SK-MEL-5 (cell line): ENCODE measurements around the gene KANSL1. TPM values are rescaled to one million over a fixed set of nuclear protein-coding genes. Genes with fewer than 3 reads are reported as not detected.

Experiments used
- DNase-seq: peaks from one replicate; pipeline ENCODE4 v3.0.0-alpha.2; 2016; ENCODE audit warnings: low read depth, low spot score
- in situ Hi-C: cut with HindIII; loops from 2 replicates; pipeline ENCODE4 v1.10.0; 2016; ENCODE audit warnings: low sequenced_read_pairs, high pct_unique_total_duplicates, low pct_unique_long_range_greater_than_20kb
- total RNA-seq: library from RNA; depleted of rRNA; stranded (reverse); fragments of >200 nt; shearing (Covaris generic); gene quantifications from 2 replicates; pipeline ENCODE4 v1.2.3, GENCODE V29; 2014

Gene KANSL1
- total RNA-seq, 1 experiment from 2014 or later = 34.7 TPM

DNA sequence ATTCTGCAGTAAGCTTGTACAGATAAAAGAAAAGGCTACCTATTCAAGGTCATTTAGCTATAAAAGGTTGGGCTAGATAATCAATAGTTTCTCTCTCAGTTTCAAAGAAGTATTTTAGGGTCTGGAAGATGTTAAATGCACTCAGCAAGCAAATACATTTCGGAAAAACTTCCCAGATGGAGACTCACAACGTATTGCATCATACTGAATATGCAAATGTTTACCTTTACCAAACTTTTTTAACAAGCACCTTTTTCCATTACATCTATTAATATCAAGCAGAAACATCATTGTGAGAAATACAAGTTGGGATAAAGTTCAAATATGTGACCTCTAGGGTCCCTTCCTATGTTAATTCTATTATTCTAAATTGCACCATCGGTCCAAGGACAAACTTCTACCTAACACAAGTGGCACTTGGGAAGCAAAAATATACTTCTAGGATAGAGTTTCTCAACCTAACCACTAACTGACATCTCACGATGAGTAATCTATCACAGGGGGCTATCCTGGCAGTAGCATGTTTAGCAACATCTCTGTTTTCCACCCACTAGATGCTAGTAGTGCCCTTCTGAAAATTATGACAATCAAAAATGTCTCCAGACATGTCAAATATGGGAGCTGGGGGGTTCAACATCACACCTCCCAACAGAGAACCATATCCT lies 14.5 kb downstream of the KANSL1 start:
- in situ Hi-C loops = no loop called here
- no peak for DNase-seq

DNA sequence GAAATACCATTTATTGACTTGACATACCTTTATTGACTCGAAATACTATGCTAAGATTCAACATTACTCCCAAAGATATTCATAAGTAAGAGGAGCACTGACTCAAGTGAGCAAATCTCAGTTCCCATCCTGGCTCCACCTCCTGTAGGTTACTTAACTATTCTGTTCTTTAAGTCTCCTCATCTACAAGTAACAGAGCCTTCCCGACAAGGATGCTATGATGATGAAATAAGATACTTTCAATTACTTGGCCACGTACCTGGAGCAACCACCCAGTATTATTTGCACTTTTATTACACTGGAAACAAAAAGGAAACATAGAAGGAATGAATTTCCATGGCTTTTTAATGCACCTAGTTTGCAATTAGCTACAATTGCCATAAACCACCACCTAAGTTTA lies 16.3 kb downstream of the KANSL1 start:
- in situ Hi-C loops = no loop called here
- DNase-seq = no peak

DNA sequence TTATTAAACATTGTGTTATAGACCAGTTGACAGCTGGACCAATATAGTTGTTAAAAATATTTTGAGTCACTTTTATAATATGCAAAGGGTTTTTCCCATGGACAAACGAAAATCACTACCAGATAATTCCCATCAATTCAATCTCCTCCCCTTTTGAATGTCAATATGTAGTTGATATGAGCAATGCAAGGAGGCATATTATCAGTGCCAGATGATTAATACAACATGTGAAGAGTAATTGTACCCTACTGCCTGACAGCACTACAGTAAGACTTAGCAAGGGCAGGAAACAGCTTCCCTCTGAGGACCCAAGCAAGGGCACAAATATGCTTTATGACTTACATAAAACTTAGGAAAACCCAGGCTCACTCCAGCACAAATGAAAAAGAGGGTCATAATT lies 17.3 kb downstream of the KANSL1 start:
- no peak for DNase-seq
- in situ Hi-C loops = no loop called here

DNA sequence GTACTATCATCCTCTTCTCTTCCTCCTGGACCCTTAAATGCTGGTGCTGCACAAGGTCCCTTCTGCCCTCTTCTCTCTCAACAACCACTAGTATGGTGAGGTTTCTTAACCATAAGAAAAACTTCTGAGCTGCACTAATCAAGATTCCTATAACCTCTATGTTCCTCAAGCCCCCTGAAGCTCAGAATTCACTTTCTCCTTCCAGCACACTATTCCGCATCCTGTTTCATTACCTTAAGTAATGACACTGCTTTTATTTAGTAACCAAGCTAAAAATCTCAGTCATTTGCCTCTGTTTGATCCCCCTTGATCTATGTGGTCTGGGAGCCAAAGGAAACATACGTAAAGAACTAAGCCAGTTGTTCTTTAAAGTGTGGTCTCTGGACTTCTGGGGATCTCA lies 20.1 kb downstream of the KANSL1 start:
- no peak for DNase-seq
- in situ Hi-C loops = no loop called here

DNA sequence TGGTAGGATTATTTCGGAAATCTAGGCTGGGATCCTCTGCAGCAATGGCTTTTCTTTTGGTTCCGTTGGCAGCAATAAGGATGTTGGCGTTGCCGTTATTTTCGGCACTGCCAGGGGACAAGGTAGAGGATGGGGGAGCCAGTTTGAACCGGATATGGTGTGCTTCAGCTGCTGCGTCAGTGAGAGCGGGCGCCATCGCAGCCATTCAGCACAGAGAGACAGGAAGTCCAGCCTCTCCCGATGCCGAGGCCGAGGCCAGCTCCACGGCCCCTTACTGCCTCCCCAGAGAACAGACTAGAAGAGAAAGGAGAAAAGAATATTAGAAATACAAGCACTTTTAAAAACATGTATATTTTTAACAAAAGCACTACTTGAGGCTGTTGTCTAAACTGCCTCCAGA lies 21.3 kb downstream of the KANSL1 start:
- in situ Hi-C loops = no loop called here
- no peak for DNase-seq

DNA sequence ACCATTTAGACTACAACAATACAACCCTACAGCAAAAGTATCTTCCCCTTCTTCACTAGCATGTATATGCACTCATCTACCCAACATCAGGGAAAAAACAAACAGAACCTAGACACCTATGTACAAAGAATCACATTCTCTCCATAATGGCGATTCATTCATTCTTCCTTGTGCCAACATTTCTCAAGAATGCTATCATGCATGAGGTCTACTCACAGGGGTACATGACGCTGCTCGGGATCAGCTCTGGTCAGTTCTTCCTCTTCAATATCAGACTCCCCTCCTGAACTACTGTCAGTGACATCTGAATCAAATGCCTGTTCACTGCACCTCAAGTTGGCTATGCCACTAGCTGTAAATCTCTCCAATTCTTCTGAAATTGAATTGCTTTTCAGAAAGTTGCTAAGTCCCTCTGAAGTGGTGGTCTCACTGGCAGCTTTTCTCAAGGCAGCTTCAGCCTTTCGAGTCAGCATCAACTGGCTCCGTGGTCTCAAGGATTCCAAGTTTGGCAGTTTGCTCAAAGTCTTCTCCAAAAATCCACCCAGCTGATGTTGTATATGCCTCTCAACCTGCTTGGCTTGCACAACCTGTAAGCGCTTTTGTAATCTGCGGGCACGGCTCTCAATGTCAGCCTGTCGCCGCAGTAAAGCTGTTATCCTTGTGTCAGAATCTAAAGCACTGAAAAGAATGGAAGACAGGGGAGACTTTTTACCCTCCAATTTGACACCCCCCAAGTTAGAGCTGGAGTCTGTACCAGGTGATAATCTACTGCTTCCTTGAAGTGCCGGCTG lies 22.4 kb downstream of the KANSL1 start:
- DNase-seq = no peak
- in situ Hi-C loops = no loop called here

DNA sequence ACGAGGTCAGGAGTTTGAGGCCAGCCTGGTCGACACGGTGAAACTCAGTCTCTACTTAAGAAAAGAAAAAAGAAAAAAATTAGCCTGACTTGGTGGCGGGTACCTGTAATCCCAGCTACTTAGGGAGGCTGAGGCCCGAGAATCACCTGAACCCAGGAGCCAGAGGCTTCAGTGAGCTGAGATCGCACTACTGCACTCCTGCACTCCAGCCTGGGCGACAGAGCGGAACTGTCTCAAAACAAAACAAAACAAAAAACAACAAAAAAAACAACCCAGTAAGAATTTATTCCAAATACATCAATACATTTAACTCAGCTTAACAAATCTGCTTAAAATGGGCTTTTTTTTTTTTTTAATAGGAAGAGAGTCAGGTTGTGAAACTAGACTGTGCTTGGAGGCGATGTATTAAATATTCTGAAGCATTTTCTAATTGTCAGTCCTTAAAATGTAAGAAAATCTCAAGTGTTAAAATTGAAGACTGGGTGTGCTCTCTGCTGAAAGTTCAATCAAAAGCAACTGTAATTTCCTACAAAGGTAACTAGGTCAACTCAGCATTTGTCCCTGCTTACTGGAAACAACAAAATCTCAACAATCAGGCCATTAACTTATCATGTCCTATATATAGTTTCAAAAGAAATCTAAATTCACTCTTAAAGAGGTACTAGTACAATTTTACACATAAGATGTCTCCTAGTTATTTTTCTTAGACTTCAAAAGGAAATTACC lies 23.2 kb downstream of the KANSL1 start:
- in situ Hi-C loops = no loop called here
- no peak for DNase-seq

DNA sequence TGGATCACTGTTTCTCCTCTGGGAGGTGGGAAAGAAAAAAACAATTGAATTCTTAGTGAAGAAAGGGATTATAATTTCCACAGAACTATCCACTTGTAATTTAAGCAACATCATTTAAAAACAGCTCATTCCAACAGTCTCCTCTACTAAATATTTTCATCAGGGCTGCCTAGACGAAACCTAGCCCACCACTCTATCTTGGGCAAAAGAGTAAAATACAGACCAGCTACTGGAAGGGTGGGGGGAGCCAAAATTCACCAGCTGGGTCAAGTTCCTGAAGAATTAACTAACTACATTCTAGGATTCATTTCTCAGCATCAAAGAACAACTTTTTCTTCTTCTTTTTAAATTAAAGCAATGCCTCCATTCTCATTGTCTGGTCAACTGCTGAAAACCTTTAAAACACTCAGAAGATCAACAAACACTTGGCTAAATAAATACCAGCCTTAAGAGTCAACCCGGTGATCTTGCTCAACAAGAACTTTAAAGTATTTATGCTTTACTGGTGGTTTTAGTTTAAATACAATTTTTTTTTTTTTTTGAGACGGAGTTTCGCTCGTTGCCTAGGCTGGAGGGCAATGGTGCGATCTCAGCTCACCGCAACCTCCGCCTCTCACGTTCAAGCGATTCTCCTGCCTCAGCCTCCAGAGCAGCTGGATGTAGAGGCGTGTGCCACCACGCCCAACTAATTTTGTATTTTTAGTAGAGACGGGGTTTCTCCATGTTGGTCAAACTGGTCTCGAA lies 25.2 kb downstream of the KANSL1 start:
- no peak for DNase-seq

DNA sequence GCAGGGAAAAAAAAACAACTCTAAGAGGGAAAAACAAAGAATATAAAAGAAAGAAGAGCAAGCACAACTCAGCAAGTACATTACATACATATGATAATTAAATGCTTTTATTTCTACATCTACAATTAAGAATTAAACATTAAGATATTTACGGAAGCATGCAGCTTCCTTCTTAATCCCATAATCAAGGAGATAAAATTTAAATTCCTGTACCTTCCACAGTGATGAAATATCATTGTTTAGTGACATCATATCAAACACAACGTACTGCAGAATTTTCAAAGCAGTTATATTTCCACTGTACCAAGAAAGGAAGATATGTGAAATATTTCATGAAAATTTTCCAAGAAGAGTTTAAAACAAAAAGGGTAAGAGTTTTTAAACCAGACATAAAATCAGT lies 26.0 kb downstream of the KANSL1 start:
- in situ Hi-C loops = no loop called here
- no peak for DNase-seq

More for the DNA sequence above, 25.2 kb downstream of the KANSL1 start:
- in situ Hi-C loops = no loop called here

DNA sequence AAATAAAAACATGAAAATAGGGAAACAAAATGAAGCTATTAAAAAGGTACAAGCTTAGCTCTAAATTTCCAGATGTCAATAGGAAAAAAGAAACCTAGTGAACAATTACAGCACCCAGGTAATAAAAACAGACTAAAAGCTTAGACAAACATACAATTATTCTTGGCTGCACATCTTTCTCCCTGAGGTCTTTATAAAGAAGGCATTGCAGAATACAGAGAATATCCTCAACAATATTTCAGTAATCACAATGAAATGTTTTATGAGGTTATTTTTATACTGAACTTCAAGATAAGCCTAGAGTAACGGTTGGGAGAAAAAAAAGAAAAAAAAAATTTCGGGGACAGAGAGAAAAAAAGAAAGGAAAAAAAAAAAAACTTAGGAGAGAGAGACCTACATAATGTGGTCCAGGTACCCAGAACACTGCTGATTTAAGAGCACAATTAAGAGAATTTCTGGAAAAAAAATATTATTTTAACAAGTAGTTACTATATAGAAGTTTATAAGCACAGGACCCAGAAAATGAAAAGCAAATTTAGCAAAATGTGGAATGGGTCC lies 26.5 kb downstream of the KANSL1 start:
- DNase-seq = no peak
- in situ Hi-C loops = no loop called here

DNA sequence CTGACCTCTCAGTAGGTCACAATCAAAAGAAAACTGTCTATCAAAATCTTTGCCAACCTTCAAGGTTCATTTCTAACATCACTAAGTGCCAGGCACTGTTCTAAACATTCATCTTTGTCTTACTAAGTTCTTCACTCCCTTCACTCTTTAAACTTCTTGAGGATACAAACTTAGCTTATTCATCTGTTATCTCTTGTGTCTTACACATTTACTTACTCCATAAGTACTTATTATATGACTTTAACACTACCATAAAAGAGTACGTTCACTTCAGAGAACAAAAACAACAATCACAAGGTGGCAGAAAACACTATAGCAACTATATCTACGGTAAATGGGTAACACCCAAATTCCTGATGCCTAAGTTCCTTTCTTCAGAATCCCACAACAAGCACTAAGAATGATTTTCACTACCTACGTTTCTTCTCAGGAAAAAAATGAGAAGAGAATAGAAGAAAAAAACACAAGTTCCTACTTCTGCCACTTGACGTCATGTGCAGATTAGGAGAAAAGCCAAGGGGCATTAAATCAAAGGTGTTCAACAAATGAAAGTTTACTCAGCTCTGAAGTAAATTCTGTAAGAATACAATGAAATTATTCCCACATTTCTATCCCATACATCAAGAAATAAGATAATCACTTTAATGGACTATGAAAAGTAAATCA lies 29.2 kb downstream of the KANSL1 start:
- DNase-seq = no peak
- in situ Hi-C loops = no loop called here

DNA sequence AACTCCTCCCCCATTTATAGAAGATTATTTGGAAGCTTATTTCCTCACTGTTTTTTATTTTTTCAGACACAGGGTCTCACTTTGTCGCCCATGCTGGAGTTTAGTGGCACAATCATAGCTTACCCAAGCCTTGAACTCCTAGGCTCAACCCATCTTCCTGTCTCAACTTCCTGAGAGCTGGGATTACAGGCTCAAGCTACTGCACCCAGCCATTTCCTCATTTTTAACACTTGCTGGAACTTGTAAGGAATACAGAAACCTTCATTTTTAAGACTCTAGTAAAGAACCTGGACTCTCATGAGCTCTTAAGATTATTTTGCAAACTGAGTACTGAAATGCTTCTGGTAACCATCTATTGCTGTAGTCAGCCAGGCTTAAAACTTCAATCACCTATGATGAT lies 29.9 kb downstream of the KANSL1 start:
- DNase-seq = no peak
- in situ Hi-C loops = no loop called here

DNA sequence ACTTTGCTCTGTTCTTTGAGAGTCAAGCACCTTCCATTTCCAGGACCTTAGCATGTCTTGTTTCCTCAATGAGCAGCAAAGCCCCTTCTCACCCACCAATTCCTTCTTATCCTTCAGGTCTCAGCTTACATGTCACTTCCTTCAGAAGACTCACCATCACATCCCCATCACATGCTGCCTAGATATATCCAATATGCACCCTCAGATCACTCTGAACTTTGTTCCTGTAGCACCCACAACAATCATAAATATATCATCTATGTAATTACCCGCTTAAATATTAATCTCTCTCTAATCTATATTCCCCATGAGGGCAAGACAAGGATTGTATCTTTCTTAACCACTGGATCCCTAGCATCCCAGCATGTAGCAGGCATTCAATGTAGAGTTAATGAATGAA lies 30.4 kb downstream of the KANSL1 start:
- DNase-seq = no peak
- in situ Hi-C loops = no loop called here

DNA sequence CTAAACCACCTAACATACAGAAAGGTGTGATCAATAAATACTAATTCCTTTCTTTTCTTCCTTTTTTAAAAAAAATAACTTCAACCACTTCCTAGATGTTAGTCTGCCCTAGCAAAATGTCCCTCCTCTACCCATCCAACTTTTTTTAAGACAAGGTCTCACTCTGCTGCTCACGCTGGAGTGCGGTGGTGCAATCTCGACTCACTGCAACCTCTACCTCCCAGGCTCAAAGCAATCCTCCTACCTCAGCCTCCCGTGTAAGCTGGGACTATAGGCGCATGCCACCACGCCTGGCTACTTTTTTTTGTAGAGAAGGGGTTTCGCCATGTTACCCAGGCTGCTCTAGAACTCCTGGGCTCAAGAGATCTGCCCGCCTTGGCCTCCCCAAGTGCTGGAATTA lies 33.1 kb downstream of the KANSL1 start:
- DNase-seq = no peak
- in situ Hi-C loops = no loop called here

DNA sequence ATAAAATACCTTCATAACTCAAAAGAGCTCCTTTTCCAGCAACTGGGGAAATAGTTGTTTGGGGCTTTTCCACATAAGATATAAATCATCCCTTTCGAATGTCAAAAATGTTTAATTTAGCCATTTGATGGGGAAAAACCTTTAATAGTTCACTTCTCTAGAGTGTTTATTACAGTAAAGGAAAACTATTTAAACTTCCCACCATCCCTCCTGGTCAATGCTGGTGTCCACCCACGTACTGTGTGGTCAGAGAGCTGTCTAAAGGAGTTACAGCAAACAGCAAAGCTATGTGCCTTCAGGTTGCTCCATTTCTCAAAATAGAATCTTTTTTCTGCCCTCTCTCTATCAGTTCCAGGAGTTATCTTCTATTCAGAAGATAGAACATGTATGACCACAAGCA lies 33.5 kb downstream of the KANSL1 start:
- DNase-seq = no peak

DNA sequence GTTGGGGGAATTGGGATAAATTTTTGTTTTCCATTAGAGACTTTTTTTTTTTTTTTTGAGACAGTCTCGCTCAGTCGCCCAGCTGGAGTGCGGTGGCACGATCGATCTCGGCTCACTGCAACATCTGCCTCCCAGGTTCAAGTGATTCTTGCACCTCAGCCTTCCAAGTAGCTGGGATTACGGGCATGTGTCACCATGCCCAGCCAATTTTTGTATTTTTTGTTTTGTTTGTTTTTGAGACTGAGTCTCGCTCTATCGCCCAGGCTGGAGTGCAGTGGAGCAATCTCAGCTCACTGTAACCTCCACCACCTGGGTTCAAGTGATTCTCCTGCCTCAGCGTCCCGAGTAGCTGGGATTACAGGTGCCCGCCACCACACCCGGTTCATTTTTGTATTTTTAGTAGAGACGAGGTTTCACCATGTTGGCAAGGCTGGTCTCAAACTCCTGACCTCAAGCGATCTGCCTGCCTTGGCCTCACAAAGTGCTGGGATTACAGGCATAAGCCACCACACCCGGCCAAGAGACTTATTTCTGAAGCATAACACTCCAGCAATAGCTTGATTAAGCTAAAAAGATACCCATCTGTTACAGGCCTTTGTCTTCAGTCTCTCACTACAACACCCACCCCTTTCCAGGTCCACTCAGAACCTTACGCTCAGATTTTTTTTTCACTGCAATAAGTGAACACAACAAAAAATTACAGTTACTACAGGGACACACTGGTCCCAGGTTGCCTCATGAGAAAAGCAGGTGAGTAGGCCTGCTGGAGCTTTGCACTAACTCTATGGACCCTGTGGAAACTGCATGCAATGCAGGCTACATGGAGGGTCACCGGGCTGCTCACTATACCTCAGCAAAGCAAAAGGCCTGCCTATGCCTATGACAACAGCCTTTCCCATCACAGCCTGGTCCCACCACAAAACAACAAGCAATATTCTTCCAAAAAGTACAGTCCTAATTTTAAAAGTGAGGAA lies 34.6 kb downstream of the KANSL1 start:
- no peak for DNase-seq
- in situ Hi-C loops = no loop called here

More for the DNA sequence above, 33.5 kb downstream of the KANSL1 start:
- in situ Hi-C loops = no loop called here
